GM18951 (cell line): Measurements from ENCODE around the gene HNF1B.
"Not testable (repeated sequence)": the region's sequence is repeated elsewhere in the genome, so short reads cannot be mapped to it uniquely, and the experiment has no call there.

Source experiments
- POLR2A ChIP-seq: IDR thresholded peaks from 4 replicates; pipeline ENCODE4 v1.6.1; 2011; ENCODE audit warnings: mild to moderate bottlenecking; ENCODE audit not compliant: insufficient read length, insufficient read depth; ENCODE audit errors: extremely low read depth
- in situ Hi-C: fragments of 300-500 bp; cut with MboI; formaldehyde crosslinking; loops from one replicate; pipeline ENCODE4 v1.12.0; 2022; ENCODE audit warnings: low sequenced_read_pairs, mixed read lengths, inconsistent platforms; ENCODE audit not compliant: unreplicated experiment

The HNF1B gene

GRCh38 chr17:37698132-37698910 lies 46.5 kb downstream of the HNF1B start:
- no peak for TF ChIP-seq POLR2A
- in situ Hi-C loops, result no loop called here

GRCh38 chr17:37697381-37697780 lies 47.5 kb downstream of the HNF1B start:
- in situ Hi-C loops, result no loop called here
- TF ChIP-seq POLR2A, result no peak

- TF ChIP-seq POLR2A, result no peak
- in situ Hi-C loops, result no loop called here
These were observed 48.5 kb downstream of the HNF1B start for GRCh38 chr17:37696366-37696765.

- in situ Hi-C loops, result no loop called here
These were observed 49.1 kb downstream of the HNF1B start for GRCh38 chr17:37695726-37696125.

DNA sequence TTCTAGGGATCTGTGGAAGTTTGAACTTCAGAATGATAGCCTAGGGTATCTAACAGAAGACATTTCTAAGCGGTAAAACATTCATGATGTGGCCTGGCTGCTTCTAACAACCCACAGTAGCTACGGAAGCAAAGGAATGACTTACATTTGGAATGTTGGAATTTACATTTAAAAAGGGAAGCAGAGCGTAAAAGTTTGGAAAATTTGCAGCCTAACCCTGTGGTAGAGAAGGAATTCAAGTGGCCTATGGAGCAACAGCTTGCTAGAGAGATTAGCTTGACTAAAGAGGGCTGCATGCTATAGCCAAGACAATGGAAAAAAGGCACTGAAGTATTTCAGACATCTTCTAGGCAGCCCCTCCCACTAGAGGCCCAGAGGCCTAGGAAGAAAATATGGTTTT lies 50.1 kb downstream of the HNF1B start:
- TF ChIP-seq POLR2A, result no peak
- in situ Hi-C loops, result no loop called here

More at GRCh38 chr17:37695726-37696125, 49.1 kb downstream of the HNF1B start:
- no peak for TF ChIP-seq POLR2A

DNA sequence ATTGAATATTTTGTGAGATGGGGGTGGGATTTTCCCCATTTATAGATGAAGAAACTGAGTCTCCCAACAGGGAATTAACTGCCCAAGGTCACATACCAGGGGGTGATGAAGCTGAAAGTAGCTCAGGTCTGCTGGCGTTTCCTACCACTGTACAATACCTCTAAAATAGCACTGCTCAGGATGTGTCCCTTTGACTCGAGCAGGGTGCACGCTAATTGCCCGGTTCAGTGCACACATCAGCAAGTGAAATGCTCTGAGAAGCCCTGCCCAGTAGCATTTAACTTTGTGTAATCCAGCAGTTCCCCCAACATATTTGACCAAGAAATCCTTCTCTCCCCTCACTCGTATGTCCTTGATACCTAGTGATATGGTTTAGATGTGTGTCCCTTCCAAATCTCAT lies 51.5 kb downstream of the HNF1B start:
- TF ChIP-seq POLR2A, result peak; percentile 17
- in situ Hi-C loops, result no loop called here

- TF ChIP-seq POLR2A, result no peak
- in situ Hi-C loops, result no loop called here
These were observed 53.1 kb downstream of the HNF1B start for GRCh38 chr17:37691807-37692206.

- in situ Hi-C loops, result no loop called here
- TF ChIP-seq POLR2A, result no peak
These were observed 55.5 kb downstream of the HNF1B start for GRCh38 chr17:37689317-37689716.

DNA sequence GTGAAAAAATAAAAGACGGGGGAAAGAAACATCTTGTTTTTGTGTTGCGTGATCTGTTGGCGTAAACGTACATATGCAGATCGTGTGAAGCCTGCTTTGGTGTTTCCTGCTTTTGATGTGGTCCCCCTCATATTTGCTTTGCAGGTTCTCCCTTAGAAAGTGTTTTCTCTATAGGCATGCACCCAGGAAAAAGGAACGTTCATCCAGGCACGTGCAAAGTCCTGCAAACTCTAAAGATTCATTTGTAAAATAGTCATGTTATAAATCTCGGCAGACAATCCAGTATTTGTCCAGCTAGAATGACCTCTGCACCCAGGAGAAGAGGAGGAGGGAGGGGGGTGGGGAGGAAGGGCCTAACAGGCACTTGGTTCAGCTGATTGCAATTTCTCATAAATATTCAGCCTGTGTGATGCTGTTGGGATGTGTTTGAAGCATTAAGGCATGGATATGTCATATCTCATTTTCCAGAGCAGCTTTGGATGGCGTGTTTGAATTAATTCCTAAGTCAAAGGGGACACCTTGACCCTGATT lies 61.3 kb downstream of the HNF1B start:
- TF ChIP-seq POLR2A, result no peak
- in situ Hi-C loops, result no loop called here

- TF ChIP-seq POLR2A, result no peak
- in situ Hi-C loops, result no loop called here
These were observed 62.9 kb downstream of the HNF1B start for GRCh38 chr17:37682007-37682406.

DNA sequence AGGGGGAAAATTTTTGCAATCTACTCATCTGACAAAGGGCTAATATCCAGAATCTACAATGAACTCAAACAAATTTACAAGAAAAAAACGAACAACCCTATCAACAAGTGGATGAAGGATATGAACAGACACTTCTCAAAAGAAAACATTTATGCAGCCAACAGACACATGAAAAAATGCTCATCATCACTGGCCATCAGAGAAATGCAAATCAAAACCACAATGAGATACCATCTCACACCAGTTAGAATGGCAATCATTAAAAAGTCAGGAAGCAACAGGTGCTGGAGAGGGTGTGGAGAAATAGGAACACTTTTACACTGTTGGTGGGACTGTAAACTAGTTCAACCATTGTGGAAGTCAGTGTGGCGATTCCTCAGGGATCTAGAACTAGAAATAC lies 64.9 kb downstream of the HNF1B start:
- in situ Hi-C loops, result not testable (repeated sequence)

DNA sequence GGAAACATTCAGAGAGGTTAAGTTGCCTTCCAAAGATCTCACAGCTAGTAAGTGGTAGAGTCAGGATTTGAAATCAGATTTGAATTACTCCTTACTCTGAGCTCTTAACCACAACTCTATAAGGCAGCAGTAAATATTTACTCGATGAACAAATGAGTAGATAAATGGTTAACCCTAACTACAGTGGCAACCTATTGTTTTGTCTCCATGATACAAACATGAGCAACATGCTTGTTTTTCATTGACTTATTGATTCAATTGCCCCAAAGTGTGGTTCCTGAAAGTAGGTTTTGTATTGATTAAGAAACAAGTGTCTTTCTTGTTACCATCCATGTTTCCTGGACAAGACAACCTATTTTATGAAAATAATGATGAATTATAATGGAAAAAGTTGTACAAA lies 66.8 kb downstream of the HNF1B start:
- TF ChIP-seq POLR2A, result no peak
- in situ Hi-C loops, result no loop called here

DNA sequence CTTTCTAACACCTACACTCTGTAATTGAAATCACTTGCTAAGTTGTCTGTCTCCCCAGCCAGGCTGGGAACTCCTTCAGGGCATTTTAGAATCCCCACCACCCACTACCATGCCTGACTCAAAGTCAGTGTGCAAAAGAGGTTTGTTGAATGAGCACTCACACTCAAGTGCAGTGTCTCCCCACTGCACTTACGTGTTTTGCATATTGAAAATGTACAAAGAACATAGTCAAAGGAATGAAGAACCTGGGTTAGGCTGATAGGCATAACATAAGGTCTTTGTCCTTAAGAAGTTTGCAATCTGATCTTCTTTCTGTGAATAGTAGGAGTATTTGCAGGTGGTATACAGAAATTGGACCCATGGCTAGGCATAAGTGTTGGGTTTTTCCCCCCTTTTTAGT lies 67.8 kb downstream of the HNF1B start:
- in situ Hi-C loops, result no loop called here
- TF ChIP-seq POLR2A, result no peak

- TF ChIP-seq POLR2A, result no peak
- in situ Hi-C loops, result no loop called here
These were observed 68.5 kb downstream of the HNF1B start for GRCh38 chr17:37676115-37676925.
